Kidney (tissue), 14 donors: Measurements from ENCODE around the gene ZNF639. TPM values are rescaled to one million over a fixed set of nuclear protein-coding genes. Genes with fewer than 3 reads are reported as not detected.

Source experiments
- DNase-seq, 5 donors: peaks; one replicate each; pipeline ENCODE4 v3.0.0-alpha.2; 2013 to 2020
- FAIRE-seq: peaks from 2 replicates; lab custom pipeline; 2012; peaks lifted over from hg19 to GRCh38; lab: Jason Lieb, UNC
- H3K27ac ChIP-seq, 2 donors: one replicate each; pipeline ENCODE4 v1.7.0; 2013; ENCODE audit warnings: low read depth in 2 of 2, low read length in 2 of 2, inconsistent platforms in 1 of 2
- H3K27me3 ChIP-seq: one replicate; pipeline ENCODE4 v1.7.1; 2013; ENCODE audit warnings: low read length, inconsistent platforms; ENCODE audit not compliant: control insufficient read depth, insufficient read depth
- H3K36me3 ChIP-seq, 3 donors: one replicate each; pipeline versions ENCODE4 v1.7.0 to v1.7.1; 2013; ENCODE audit warnings: low read length in 3 of 3, control low read depth in 1 of 3, inconsistent platforms in 1 of 3; ENCODE audit not compliant: insufficient read depth in 3 of 3, control insufficient read depth in 2 of 3
- H3K4me1 ChIP-seq, 3 donors: one replicate each; pipeline versions ENCODE4 v1.7.0 to v1.7.1; 2013; ENCODE audit warnings: low read length in 3 of 3, inconsistent platforms in 1 of 3, low read depth in 1 of 3; ENCODE audit not compliant: control insufficient read depth in 2 of 3, insufficient read depth in 2 of 3
- H3K4me3 ChIP-seq, 3 donors: one replicate each; pipeline versions ENCODE4 v1.7.0 to v1.8.1; 2013; ENCODE audit warnings: low read length in 3 of 3, control low read depth in 1 of 3, inconsistent platforms in 1 of 3
- H3K9ac ChIP-seq, 3 donors: one replicate each; pipeline versions ENCODE4 v1.7.0 to v1.7.1; 2013; ENCODE audit warnings: low read length in 3 of 3, control low read depth in 1 of 3, inconsistent platforms in 1 of 3
- H3K9me3 ChIP-seq, 3 donors: one replicate each; pipeline versions ENCODE4 v1.7.0 to v1.7.1; 2013; ENCODE audit warnings: low read length in 3 of 3, control low read depth in 1 of 3, inconsistent platforms in 1 of 3; ENCODE audit not compliant: control insufficient read depth in 2 of 3, insufficient read depth in 1 of 3
- CTCF ChIP-seq: IDR thresholded peaks from 3 replicates; pipeline ENCODE4 v1.5.1; 2012; ENCODE audit warnings: mild to moderate bottlenecking, moderate library complexity, borderline replicate concordance; ENCODE audit not compliant: insufficient read depth; ENCODE audit errors: extremely low read depth
- intact Hi-C: fragments of 100-400 bp; cut with DNase I; formaldehyde crosslinking; loops from one replicate; pipeline ENCODE4 v1.11.1; 2022
- polyA plus RNA-seq: library from polyadenylated mRNA; stranded (reverse); fragments of 350-450 nt; fragmentation: Illumina TruSeq; extraction: RNeasy Lipid Tissue Mini Kit (QIAGEN cat#74804); gene quantifications from one replicate; pipeline ENCODE4 v1.2.3, GENCODE V29; 2014; ENCODE audit warnings: low read depth, low replicate concordance; ENCODE audit not compliant: insufficient read depth
- total RNA-seq: library from RNA; stranded (reverse); fragmentation: NEBNext Ultra II Directional; extraction: Animal tissue kit (Norgen Biotek cat#: 25700); gene quantifications from one replicate; pipeline ENCODE4 v1.2.1, GENCODE V29; 2021
- donor health status: control.
- donor health status: control.
- donor health status: control.
- donor health status: control.
- donor health status: control.
- donor health status: DM: yes; HTN: yes; CAD: no.
- donor health status: Normal renal cell carcinoma (clear cell type).

The ZNF639 gene
- total and polyA plus RNA-seq, 2 donors from 2014 or later = 17.9 to 35.6 TPM

- Histone ChIP-seq H3K36me3 (peaks cover 4 to 12% (median 5%) of the 10 kb centered on the region in 3 donors), H3K27me3 (no peaks in the 10 kb centered on the region), H3K4me1 (no peaks in the 10 kb centered on the region), H3K9me3 (no peaks in the 10 kb centered on the region), H3K4me3 (no peak overlapping the region), H3K27ac (no peak overlapping the region), H3K9ac (no peak overlapping the region)
- intact Hi-C loops = no loop called here
- TF ChIP-seq CTCF = no peak
- DNase-seq (no peak), FAIRE-seq (no peak)
Observed at GRCh38 chr3:179375091-179375999, 52.5 kb downstream of the ZNF639 start.

DNA sequence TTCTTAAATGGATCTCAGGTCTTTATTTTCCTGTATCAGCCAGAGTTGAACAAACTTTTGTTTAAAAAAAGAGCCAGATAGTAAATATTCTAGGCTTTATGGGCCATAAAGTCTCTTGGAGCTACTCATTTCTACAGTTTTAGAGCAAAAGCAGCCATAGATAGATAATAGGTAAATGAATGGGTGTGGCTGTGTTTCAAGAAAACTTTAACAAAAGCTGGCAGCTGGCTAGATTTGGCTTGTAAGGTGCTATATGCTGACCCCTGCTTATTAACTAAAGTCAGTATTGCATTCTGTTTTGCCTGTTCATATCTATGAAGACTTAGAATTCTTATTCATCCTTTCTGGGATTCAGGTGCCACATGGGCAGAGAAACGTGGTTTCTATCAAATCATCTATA, 53.6 kb downstream of the ZNF639 start:
- DNase-seq = no peak
- intact Hi-C loops = no loop called here
- Histone ChIP-seq H3K4me1 (no peaks in the 10 kb centered on the region), H3K27ac (no peak overlapping the region), H3K27me3 (no peaks in the 10 kb centered on the region), H3K9me3 (no peaks in the 10 kb centered on the region), H3K36me3 (peaks cover 5 to 18% (median 8%) of the 10 kb centered on the region in 3 donors), H3K9ac (no peak overlapping the region), H3K4me3 (no peak overlapping the region)
- TF ChIP-seq CTCF = no peak
- FAIRE-seq = no peak

Other genes with a start within 250 kb of the ZNF639 start
- gene PIK3CA, start 174.7 kb upstream of the ZNF639 start, total RNA-seq = 24.8 TPM
- gene PIK3CA, start 174.7 kb upstream of the ZNF639 start, polyA plus RNA-seq = 6.1 TPM
- 3.7 TPM for gene KCNMB3, start 71.9 kb upstream of the ZNF639 start, total RNA-seq
- 1.7 TPM for gene KCNMB3, start 71.9 kb upstream of the ZNF639 start, polyA plus RNA-seq
- gene MFN1, start 24.7 kb downstream of the ZNF639 start, total RNA-seq = 50.2 TPM
- gene MFN1, start 24.7 kb downstream of the ZNF639 start, polyA plus RNA-seq = 16.6 TPM
- gene GNB4, start 128.4 kb downstream of the ZNF639 start, total RNA-seq = 31.0 TPM
- 3.9 TPM for gene GNB4, start 128.4 kb downstream of the ZNF639 start, polyA plus RNA-seq
- 40.7 TPM for gene ACTL6A, start 239.9 kb downstream of the ZNF639 start, total RNA-seq
- 23.7 TPM for gene ACTL6A, start 239.9 kb downstream of the ZNF639 start, polyA plus RNA-seq